CD4-positive, alpha-beta T cell (primary cell): Measurements from ENCODE around the gene FAM124A. TPM values are rescaled to one million over a fixed set of nuclear protein-coding genes. Genes with fewer than 3 reads are reported as not detected.

ENCODE experiments used
- ATAC-seq: fragments of 200-7000 bp; cut with Tn5 transposase; one replicate; pipeline ENCODE4 v1.10.0; 2022; ENCODE audit warnings: mild to moderate bottlenecking; ENCODE audit not compliant: poor library complexity
- CTCF ChIA-PET: fragments of 350-600 bp; sonication (Branson Sonifier 250); formaldehyde crosslinking; loops from one replicate; lab custom pipeline; 2021; ENCODE audit warnings: antibody characterized with exemption, inconsistent platforms; lab: Charles Lee
- POLR2A ChIA-PET: fragments of 350-600 bp; sonication (Branson Sonifier 250); formaldehyde crosslinking; loops from one replicate; lab custom pipeline; 2021; ENCODE audit warnings: antibody characterized with exemption, inconsistent platforms; lab: Charles Lee
- DNase-seq, 14 experiments: peaks; one replicate each; pipeline ENCODE4 v3.0.0-alpha.2; 2013 to 2020; ENCODE audit warnings: mixed read lengths in 2 of 14
- H3K27ac ChIP-seq, 2 donors: one replicate each; pipeline versions ENCODE4 v1.5.1 to v1.7.0; 2013; ENCODE audit warnings: low read length in 2 of 2, low read depth in 1 of 2, mild to moderate bottlenecking in 1 of 2
- H3K27me3 ChIP-seq, 2 experiments: 1 replicate in 1 of 2; 2 replicates in 1 of 2; pipeline versions ENCODE4 v1.6.1 to v1.7.0; 2013; ENCODE audit warnings: low read length in 2 of 2, control low read depth in 1 of 2, mild to moderate bottlenecking in 1 of 2, moderate library complexity in 1 of 2; ENCODE audit not compliant: insufficient read depth in 2 of 2, control insufficient read depth in 1 of 2
- H3K36me3 ChIP-seq: one replicate; pipeline ENCODE4 v1.6.1; 2013; ENCODE audit warnings: low read length, control low read depth; ENCODE audit not compliant: insufficient read depth
- H3K4me1 ChIP-seq: one replicate; pipeline ENCODE4 v1.6.1; 2013; ENCODE audit warnings: low read length, control low read depth; ENCODE audit not compliant: insufficient read depth
- H3K4me3 ChIP-seq: one replicate; pipeline ENCODE4 v1.5.1; 2013; ENCODE audit warnings: mild to moderate bottlenecking, low read length, moderate library complexity
- H3K9me3 ChIP-seq, 2 experiments: 1 replicate in 1 of 2; 2 replicates in 1 of 2; pipeline versions ENCODE4 v1.6.1 to v1.7.0; 2013; ENCODE audit warnings: low read length in 2 of 2, mild to moderate bottlenecking in 2 of 2, control low read depth in 1 of 2, moderate library complexity in 1 of 2; ENCODE audit not compliant: control insufficient read depth in 1 of 2, insufficient read depth in 1 of 2
- H3K27ac Mint-ChIP-seq: one replicate; pipeline ENCODE4 v1.8.0; 2020; ENCODE audit warnings: mixed read lengths
- H3K27me3 Mint-ChIP-seq: one replicate; pipeline ENCODE4 v1.8.0; 2021; ENCODE audit warnings: mixed read lengths
- H3K36me3 Mint-ChIP-seq: one replicate; pipeline ENCODE4 v1.8.0; 2021; ENCODE audit warnings: low read depth, mixed read lengths
- H3K4me1 Mint-ChIP-seq: one replicate; pipeline ENCODE4 v1.8.0; 2021; ENCODE audit warnings: low read depth, mixed read lengths
- H3K4me3 Mint-ChIP-seq: one replicate; pipeline ENCODE4 v1.8.0; 2020; ENCODE audit warnings: mild to moderate bottlenecking, mixed read lengths
- H3K9me3 Mint-ChIP-seq: one replicate; pipeline ENCODE4 v1.8.0; 2020; ENCODE audit warnings: mixed read lengths
- intact Hi-C, 2 experiments: fragments of 100-400 bp; cut with DNase I in 1 of 2; cut with micrococcal nuclease in 1 of 2; formaldehyde crosslinking; loops; one replicate each; pipeline versions ENCODE4 v1.15.1 to v1.9.0; 2023 to 2025; cut with DNase I, micrococcal nuclease
- total RNA-seq, 174 experiments: library from RNA in 2 of 174; stranded (reverse) in 2 of 174; gene quantifications; one replicate each; pipeline ENCODE4 v1.2.3 and lab custom pipeline; 2021 to 2026
- TF ChIP-seq, protein P1 (sequence below): fragments of 200-600 bp; IDR thresholded peaks from one replicate; pipeline ENCODE4 v1.8.0; 2022; ENCODE audit warnings: antibody characterized with exemption, mild to moderate bottlenecking

Gene FAM124A
- total RNA-seq, 2 experiments from 2014 or later: not detected

DNA sequence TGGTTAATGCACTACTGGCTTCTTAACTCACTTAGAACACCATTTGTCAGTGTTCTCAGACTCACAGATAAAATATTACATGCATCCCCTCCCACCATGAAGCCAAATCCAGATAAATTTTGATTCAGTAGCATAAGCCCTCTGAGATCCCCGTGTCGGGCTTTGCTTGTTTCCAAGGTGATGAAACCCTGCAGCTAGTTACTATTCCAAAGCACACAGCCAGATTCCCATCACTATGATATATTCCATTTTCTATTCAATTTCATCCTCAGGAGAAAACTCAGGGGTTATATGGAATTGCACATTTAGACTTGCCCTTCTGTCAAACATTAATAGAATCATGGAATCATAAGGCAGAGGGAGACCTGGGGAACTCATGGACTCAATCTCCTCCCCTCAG lies 9.4 kb upstream of the FAM124A start:
- H3K27ac Mint-ChIP-seq: no peak overlapping the region
- intact Hi-C loops: no loop called here
- Histone ChIP-seq H3K4me3 (no peak overlapping the region), H3K4me1 (no peaks in the 10 kb centered on the region), H3K36me3 (no peaks in the 10 kb centered on the region), H3K9me3 (no peaks in the 10 kb centered on the region), H3K27ac (no peak overlapping the region), H3K27me3 (peaks cover 15 to 23% of the 10 kb centered on the region in 2 experiments)
- H3K36me3 Mint-ChIP-seq: no peaks in the 10 kb centered on the region
- no peaks in the 10 kb centered on the region for H3K4me1 Mint-ChIP-seq
- TF ChIP-seq, protein P1, sequence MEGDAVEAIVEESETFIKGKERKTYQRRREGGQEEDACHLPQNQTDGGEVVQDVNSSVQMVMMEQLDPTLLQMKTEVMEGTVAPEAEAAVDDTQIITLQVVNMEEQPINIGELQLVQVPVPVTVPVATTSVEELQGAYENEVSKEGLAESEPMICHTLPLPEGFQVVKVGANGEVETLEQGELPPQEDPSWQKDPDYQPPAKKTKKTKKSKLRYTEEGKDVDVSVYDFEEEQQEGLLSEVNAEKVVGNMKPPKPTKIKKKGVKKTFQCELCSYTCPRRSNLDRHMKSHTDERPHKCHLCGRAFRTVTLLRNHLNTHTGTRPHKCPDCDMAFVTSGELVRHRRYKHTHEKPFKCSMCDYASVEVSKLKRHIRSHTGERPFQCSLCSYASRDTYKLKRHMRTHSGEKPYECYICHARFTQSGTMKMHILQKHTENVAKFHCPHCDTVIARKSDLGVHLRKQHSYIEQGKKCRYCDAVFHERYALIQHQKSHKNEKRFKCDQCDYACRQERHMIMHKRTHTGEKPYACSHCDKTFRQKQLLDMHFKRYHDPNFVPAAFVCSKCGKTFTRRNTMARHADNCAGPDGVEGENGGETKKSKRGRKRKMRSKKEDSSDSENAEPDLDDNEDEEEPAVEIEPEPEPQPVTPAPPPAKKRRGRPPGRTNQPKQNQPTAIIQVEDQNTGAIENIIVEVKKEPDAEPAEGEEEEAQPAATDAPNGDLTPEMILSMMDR: no peak
- ATAC-seq (no peak), DNase-seq (no peak)
- ChIA-PET POLR2A (no interaction called here), CTCF (no interaction called here)
- H3K9me3 Mint-ChIP-seq: no peaks in the 10 kb centered on the region
- no peak overlapping the region for H3K4me3 Mint-ChIP-seq
- H3K27me3 Mint-ChIP-seq: peaks cover 87% of the 10 kb centered on the region

DNA sequence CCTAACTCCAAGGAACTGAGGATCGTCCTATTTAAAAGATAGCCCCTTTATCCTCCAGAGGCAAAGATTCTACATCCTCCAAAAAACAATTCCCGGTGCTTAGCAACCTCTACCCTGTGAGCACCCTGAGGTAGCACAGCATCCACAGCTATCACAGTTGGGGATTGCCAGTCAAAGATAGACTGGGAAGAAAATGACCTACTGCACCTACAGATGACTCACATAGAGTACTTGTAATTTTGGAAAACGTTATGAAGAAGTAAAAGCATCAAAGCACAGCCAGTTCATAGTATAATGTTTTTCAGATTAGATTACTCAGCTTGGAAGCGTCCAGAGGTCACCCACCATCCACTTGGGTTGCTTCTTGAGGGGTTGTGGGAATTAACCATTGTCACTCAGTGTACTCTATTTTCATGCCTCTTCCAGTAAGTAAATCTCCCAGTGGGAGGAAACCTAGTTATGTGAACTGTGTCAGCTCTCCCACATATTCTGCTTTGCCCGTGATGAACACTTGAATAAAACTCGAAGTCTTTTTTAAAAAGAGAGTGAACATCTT lies 8.9 kb upstream of the FAM124A start:
- Histone ChIP-seq H3K27ac (no peak overlapping the region), H3K9me3 (no peaks in the 10 kb centered on the region), H3K4me1 (no peaks in the 10 kb centered on the region), H3K36me3 (no peaks in the 10 kb centered on the region), H3K27me3 (peaks cover 15 to 20% of the 10 kb centered on the region in 2 experiments), H3K4me3 (no peak overlapping the region)
- intact Hi-C loops: no loop called here
- DNase-seq: no peak
- Mint-ChIP-seq H3K4me1 (no peaks in the 10 kb centered on the region), H3K4me3 (no peak overlapping the region), H3K27ac (no peak overlapping the region), H3K27me3 (peaks cover 87% of the 10 kb centered on the region), H3K36me3 (no peaks in the 10 kb centered on the region), H3K9me3 (no peaks in the 10 kb centered on the region)
- TF ChIP-seq, protein P1: no peak
- ChIA-PET CTCF (no interaction called here), POLR2A (no interaction called here)
- no peak for ATAC-seq

DNA sequence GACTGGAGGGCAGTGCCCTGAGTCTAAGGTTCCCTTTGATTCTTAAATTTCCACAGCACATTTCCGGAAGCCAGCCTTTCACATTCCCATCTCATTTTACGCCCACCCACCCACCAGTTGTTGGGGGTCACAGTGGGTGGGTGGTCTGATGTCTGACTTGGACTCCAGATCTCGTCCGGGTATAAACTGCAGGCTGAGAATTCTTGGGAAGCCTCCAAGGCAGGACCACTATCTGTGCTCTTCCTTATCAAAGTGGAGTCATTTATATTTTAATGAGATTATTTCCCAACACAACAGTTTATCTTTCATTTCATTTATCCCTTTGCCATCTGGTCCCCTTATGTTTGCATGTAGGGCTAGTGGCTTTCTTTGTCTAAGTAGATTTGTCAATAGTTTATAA lies 3.6 kb upstream of the FAM124A start:
- no peaks in the 10 kb centered on the region for H3K9me3 ChIP-seq
- no peaks in the 10 kb centered on the region for H3K36me3 ChIP-seq
- no peak overlapping the region for H3K4me3 ChIP-seq
- H3K4me1 Mint-ChIP-seq: no peaks in the 10 kb centered on the region
- no peak overlapping the region for H3K4me3 Mint-ChIP-seq
- H3K4me1 ChIP-seq: peaks cover 11% of the 10 kb centered on the region
- DNase-seq: no peak
- ChIA-PET POLR2A (no interaction called here), CTCF (no interaction called here)
- peaks cover 75% of the 10 kb centered on the region for H3K27me3 Mint-ChIP-seq
- no peaks in the 10 kb centered on the region for H3K36me3 Mint-ChIP-seq
- H3K27ac ChIP-seq: no peak overlapping the region
- no peak for ATAC-seq
- H3K27ac Mint-ChIP-seq: no peak overlapping the region
- intact Hi-C loops: no loop called here
- peaks cover 28 to 45% of the 10 kb centered on the region in 2 experiments for H3K27me3 ChIP-seq
- TF ChIP-seq, protein P1: no peak
- no peaks in the 10 kb centered on the region for H3K9me3 Mint-ChIP-seq
